Measurements from ENCODE around the gene STAT5B. TPM values are rescaled to one million over a fixed set of nuclear protein-coding genes. Genes with fewer than 3 reads are reported as not detected.

STAT5B gene
- polyA plus RNA-seq, 1 donor (not counting 4 experiments of a cell fraction or from before 2014, with no cell fraction given): 16.1 TPM

DNA sequence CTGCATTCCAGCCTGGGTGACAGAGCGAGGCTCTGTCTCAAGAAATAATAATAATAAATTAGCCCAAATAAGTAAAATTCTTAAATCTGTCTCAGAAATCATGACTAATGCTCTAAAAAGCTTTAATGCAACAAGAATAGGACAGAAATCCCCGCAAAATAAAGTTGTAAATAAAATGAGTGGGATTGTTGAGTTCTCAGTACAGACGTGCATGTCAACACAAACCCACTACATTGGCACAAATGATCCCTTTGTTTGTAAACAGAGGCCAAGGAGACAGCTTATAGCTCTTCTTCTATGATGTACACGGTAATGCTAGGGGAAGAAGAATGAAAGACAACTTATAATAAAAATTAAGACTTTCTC is 6.0 kb downstream of the STAT5B start:
- no peaks in the 10 kb centered on the region for H3K36me3 ChIP-seq (ENCODE audit: control insufficient read depth in 2 of 2, extremely low read depth in 1 of 2, insufficient read depth in 2 of 2, low read length in 2 of 2)
- H3K27ac ChIP-seq (ENCODE audit: control insufficient read depth, insufficient read depth, low read length): no peak overlapping the region
- FAIRE-seq (no peak), DNase-seq (ENCODE audit: low read depth, low spot score) (no peak)
- H3K4me2 ChIP-seq (ENCODE audit: control insufficient read depth, extremely low read depth, insufficient read depth, low read depth, low read length): no peak overlapping the region
- peaks cover 6% of the 10 kb centered on the region for H3K4me1 ChIP-seq (ENCODE audit: control insufficient read depth, extremely low read depth, insufficient read depth, low read length)
- H3K9ac ChIP-seq (ENCODE audit: control insufficient read depth, extremely low read depth, insufficient read depth, low read length): no peak overlapping the region
- no peaks in the 10 kb centered on the region for H3K9me3 ChIP-seq (ENCODE audit: control insufficient read depth, low read depth, low read length)
- no peak for TF ChIP-seq CTCF (optimal IDR thresholded peaks at IDR 0.05 in 1 of 3, IDR thresholded peaks at IDR 0.05 in 1 of 3, conservative IDR thresholded peaks at IDR 0.05 in 1 of 3; ENCODE audit: extremely low read depth in 1 of 3, insufficient read depth in 2 of 3, low read length in 3 of 3)
- no peak for TF ChIP-seq EZH2 (IDR thresholded peaks at IDR 0.05; ENCODE audit: low read length)
- H3K27me3 ChIP-seq (ENCODE audit: control insufficient read depth, extremely low read depth, insufficient read depth, low read length): no peaks in the 10 kb centered on the region
- H3K4me3 ChIP-seq (ENCODE audit: control insufficient read depth in 2 of 3, extremely low read depth in 1 of 3, insufficient read depth in 2 of 3, low read depth in 1 of 3, low read length in 3 of 3): no peak overlapping the region
- dilution Hi-C loops (cut with MboI; ENCODE audit: extremely low pct_ligation_motif_present, low sequenced_read_pairs): no loop called here
- H3K9me1 ChIP-seq (ENCODE audit: control insufficient read depth, extremely low read depth, insufficient read depth, low read length): no peaks in the 10 kb centered on the region
- peaks cover 3% of the 10 kb centered on the region for H3K79me2 ChIP-seq (ENCODE audit: control insufficient read depth, insufficient read depth, low read length)
- no peak overlapping the region for H2AFZ ChIP-seq (ENCODE audit: control insufficient read depth, low read length)
- no peaks in the 10 kb centered on the region for H4K20me1 ChIP-seq (ENCODE audit: control insufficient read depth, extremely low read depth, insufficient read depth, low read length)

GRCh38 chr17:42268236-42268635 is 8.0 kb downstream of the STAT5B start:
- no peaks in the 10 kb centered on the region for H3K9me3 ChIP-seq (ENCODE audit: control insufficient read depth, low read depth, low read length)
- no peak overlapping the region for H3K9ac ChIP-seq (ENCODE audit: control insufficient read depth, extremely low read depth, insufficient read depth, low read length)
- no peak overlapping the region for H3K4me3 ChIP-seq (ENCODE audit: control insufficient read depth in 2 of 3, extremely low read depth in 1 of 3, insufficient read depth in 2 of 3, low read depth in 1 of 3, low read length in 3 of 3)
- no peak overlapping the region for H3K27ac ChIP-seq (ENCODE audit: control insufficient read depth, insufficient read depth, low read length)
- FAIRE-seq: no peak
- no peaks in the 10 kb centered on the region for H3K4me1 ChIP-seq (ENCODE audit: control insufficient read depth, extremely low read depth, insufficient read depth, low read length)
- H3K9me1 ChIP-seq (ENCODE audit: control insufficient read depth, extremely low read depth, insufficient read depth, low read length): no peaks in the 10 kb centered on the region
- no peaks in the 10 kb centered on the region for H3K27me3 ChIP-seq (ENCODE audit: control insufficient read depth, extremely low read depth, insufficient read depth, low read length)
- H2AFZ ChIP-seq (ENCODE audit: control insufficient read depth, low read length): no peak overlapping the region
- no peaks in the 10 kb centered on the region for H4K20me1 ChIP-seq (ENCODE audit: control insufficient read depth, extremely low read depth, insufficient read depth, low read length)
- no peaks in the 10 kb centered on the region for H3K79me2 ChIP-seq (ENCODE audit: control insufficient read depth, insufficient read depth, low read length)
- DNase-seq (ENCODE audit: low read depth, low spot score): no peak
- dilution Hi-C loops (cut with MboI; ENCODE audit: extremely low pct_ligation_motif_present, low sequenced_read_pairs): no loop called here
- H3K36me3 ChIP-seq (ENCODE audit: control insufficient read depth in 2 of 2, extremely low read depth in 1 of 2, insufficient read depth in 2 of 2, low read length in 2 of 2): no peaks in the 10 kb centered on the region
- TF ChIP-seq CTCF (optimal IDR thresholded peaks at IDR 0.05 in 1 of 3, IDR thresholded peaks at IDR 0.05 in 1 of 3, conservative IDR thresholded peaks at IDR 0.05 in 1 of 3; ENCODE audit: extremely low read depth in 1 of 3, insufficient read depth in 2 of 3, low read length in 3 of 3): no peak
- TF ChIP-seq EZH2 (IDR thresholded peaks at IDR 0.05; ENCODE audit: low read length): no peak
- H3K4me2 ChIP-seq (ENCODE audit: control insufficient read depth, extremely low read depth, insufficient read depth, low read depth, low read length): no peak overlapping the region

Data from keratinocyte (primary cell).